Measurements from ENCODE around the gene PDS5B.
A peak's percentile ranks its signal among the peaks of the same experiment; 100 is the strongest.
"Not testable (repeated sequence)": the region's sequence is repeated elsewhere in the genome, so short reads cannot be mapped to it uniquely, and the experiment has no call there.

PDS5B gene

DNA sequence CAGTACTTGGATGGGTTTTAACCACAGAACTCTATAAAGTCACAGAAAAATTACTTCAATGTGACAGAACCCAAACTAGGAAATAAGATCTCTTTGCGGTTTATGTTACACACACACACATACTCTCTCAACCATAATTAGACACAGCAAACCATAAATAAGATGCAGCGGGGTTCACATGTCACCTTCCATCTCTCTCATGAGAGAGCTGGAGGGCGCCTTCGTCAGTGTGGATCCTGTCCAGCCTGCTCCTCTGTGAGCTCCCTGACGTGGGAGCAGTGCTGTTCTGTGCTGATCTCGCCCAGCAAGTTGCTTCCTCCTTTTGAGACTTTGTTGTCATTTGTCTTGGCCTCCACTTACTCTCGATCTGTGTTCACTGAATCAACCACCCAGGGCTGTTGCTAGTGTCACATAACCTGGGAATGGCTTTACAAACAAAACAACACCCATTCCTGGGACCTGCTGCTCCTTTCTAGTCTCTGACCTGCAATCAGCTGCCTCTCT is 225.1 kb downstream of the PDS5B start:
- peak; percentile 61 for DNase-seq

DNA sequence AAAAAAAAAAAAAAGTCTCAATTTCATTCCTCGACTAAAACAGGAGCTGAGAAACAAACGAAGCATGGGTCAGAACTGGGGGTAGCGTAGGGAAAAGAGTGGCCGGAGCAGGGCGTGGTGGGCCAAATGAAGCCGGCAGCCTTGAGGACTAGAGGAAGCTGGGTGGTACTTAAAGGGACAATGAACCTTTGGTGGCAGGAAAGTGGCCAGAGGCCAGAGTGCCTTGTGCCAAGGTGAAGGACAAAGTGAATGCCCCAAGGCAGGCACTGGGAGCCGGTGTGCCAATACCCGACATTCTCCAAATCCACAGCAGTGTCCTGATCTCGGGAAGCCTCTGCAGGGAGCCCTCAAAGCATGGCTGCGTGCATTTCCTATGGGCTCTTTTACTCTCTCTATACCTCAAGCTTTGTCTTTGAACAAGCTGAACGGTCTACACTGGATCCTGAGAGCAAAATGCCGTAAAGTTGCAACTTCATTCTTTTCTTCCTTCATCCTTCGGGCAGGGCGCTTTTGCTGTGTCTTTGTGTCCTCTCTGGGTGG is 235.0 kb downstream of the PDS5B start:
- DNase-seq: no peak

DNA sequence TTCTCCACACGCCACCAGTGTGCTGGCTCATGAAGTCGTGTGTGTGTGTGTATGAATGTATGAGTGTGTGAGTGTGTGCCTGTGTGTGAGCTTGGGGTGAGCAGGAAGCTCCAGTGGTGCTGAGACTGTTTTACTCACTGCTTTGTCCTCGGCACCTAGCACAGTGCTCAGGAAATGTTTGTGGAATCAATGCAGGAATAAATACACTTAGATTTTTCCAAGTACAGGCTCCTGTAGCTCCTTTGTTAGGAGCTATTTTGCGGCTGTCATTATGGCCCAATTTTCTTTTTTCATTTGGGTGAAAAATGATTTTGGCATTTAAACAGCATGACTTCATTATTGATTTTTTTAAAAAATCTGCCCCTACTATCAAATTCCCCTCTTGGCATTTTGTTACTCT is 236.5 kb downstream of the PDS5B start:
- no peak for DNase-seq

DNA sequence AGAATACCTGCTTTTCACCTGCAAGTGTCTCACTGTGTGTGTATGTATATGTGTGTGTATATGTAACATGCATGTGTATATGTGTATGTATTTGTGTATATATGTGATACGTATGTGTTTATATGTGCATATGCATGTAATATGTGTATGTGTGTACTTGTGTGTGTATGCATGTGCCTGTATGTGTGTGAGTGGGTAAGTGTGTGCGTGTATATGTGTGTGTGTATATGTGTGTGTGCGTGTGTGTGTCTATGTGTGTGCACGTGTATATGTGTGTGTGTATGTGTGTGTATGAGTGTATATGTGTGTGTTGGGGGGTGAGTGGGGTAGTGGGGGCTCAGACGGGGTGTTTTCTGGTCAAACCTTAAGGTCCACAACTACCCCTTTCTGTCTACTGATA is 237.3 kb downstream of the PDS5B start:
- no peak for DNase-seq

DNA sequence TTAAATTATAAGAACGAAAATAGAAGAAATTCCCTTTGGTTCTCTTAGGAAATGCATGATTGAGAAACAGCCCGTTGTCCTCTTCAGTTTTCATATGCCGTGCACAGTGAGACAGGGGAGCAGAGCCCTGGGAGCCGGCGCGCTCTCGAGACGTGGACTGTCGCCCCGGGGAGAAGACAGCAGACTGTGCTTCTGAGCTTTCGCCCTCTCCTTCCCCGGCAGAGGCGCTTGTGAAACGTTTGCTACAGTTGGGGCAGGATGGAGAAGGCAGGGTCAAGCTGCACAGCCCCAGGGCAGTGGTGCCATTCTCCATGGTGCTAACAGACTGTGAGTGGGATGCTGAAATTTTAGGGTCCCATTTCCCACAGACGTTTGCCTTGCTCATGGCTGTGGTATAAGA is 237.8 kb downstream of the PDS5B start:
- DNase-seq: no peak

DNA sequence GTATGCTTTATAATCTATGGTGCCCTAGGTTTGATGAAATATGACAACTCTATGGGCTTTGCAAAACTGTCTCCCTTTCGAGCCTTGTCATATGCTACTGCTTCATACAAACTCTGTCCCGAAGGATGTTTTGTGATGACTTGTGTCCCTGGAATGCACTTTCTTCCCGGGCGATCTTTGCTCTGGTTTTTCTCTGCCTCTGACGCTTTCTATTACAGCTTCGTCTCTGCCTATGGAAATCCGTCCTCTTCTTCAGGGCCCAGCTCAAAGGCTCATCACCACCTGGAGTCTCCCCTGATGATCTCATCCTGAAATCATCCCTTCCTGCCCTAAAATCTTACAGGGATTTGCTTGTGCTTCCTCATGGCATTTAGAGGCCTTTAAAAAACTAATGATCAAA is 238.4 kb downstream of the PDS5B start:
- DNase-seq: no peak

DNA sequence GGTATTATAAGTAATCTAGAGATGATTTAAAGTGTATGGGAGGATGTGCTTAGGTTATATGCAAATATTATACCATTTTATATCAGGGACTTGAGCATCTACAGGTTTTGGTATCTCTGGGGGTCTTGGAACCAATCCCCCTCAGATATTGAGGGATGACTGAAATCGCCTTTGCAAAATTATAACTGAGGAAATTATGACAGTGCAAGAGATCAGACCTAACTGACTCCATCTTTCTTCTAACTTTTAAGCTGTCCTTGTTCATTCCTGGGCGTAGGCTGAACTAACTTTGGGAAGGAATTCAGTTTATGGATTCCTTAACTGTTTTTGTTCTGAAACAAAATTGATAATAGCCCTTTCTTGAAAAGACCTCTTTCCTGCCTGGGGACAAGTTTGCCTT is 239.2 kb downstream of the PDS5B start:
- DNase-seq: no peak

DNA sequence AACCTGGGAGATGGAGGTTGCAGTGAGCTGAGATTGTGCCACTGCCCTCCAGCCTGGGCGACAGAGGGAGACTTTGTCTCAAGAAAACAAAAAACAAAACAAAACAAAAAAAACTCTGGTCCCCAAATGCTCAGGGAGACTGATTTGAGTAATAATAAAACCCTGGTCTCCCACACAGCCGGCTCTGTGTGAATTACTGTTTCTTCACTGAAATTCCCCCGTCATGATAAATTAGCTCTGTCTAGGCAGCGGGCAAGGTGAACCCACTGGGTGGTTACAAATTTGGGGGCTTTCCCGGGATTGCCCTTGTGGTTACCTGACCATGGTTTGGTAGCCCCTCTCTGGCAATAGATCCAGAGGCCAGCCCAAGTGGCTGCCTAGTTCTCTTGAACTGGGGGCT is 240.1 kb downstream of the PDS5B start:
- DNase-seq: not testable (repeated sequence)
